ENCODE results near the gene LMTK3. TPM values are rescaled to one million over a fixed set of nuclear protein-coding genes. Genes with fewer than 3 reads are reported as not detected.

The LMTK3 gene
- total and polyA plus RNA-seq, 9 of the 15 experiments (the other 6 are each of a cell fraction or from before 2014, with no cell fraction given) = 0.35 to 12.3 (median 2.0) TPM; not detected in 2

DNA sequence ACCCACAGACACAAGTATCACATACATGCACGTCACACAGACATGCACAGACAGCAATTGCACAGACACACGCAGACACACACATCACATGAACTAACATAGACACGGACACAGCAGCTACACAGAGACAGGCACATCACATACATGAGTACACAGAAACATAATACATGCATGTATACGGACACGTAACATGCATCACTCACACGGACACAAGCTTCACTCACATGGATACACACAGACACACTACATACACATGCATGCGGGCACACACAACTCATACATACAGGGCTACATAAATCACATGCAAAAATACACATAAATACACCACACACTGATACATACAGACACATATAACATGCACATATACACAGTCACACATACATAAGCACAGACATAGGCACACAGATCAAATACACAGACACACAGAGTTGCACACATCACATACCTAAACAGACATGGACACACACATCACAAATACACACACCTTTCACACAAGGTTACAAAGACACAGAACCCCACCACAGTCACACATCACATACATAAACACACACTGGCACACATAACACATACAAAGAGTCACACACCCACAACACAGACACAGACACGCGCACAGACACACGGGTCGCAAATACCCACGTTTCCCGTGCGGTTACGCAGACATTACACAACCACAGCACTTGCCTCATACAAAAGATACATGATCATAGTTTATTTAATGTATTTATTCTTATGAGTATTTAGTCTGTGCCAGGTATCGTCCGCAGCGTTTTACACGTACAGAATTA lies 1.1 kb upstream of the LMTK3 start (continued):
- no peak for TF ChIP-seq GATAD2A (IDR thresholded peaks at IDR 0.05)

DNA sequence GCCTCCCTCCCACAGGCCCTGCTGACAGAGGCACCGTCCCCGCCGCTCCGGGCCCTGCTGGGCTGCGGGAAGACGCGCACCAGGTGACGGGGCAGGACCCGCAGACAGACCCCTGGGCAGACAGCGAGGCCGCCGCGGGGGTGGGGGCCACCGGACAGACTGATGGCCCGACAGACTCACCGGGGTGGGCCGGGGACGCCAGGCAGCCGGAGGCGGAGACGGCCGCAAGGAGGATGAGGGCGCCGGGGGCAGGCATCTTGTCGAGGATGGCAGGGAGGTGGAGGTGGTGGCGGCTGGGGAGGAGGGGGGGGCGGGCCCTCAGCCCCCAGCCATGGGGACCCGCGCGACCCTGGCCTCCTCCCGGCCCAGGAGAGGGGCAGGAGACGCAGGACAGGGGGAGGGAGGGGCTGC lies 309 bp downstream of the LMTK3 start:
- H3K4me1 ChIP-seq (replicated peaks in 1 of 2; ENCODE audit: control insufficient read depth in 2 of 2, insufficient read depth in 2 of 2, low read length in 2 of 2) = peaks cover 0 to 37% of the 10 kb centered on the region in 2 experiments; a peak in 3 of 5 replicates
- intact Hi-C loops (cut with micrococcal nuclease) = no loop called here
- no peaks in the 10 kb centered on the region for H3K79me2 ChIP-seq (ENCODE audit: control insufficient read depth, insufficient read depth, low read length)
- H3K9me3 ChIP-seq (replicated peaks; ENCODE audit: control insufficient read depth, insufficient read depth, low read depth, low read length) = no peaks in the 10 kb centered on the region
- 5% methylated on average over 13 of the region's 32 CpGs for WGBS (ENCODE audit: insufficient coverage, low coverage, missing lambda C conversion rate)
- peaks cover 7 to 30% of the 10 kb centered on the region in 2 experiments; a peak in 3 of 5 replicates for H3K27me3 ChIP-seq (ENCODE audit: control insufficient read depth in 2 of 2, insufficient read depth in 2 of 2, low read length in 2 of 2)
- no peak for DNase-seq (ENCODE audit: extremely low read depth in 1 of 4, low spot score in 3 of 4)
- FAIRE-seq = no peak
- no peak overlapping the region for H3K27ac ChIP-seq (ENCODE audit: extremely low read depth, low read depth, low read length)
- peaks cover 8% of the 10 kb centered on the region; the same call in 1 of the 2 replicates for H4K20me1 ChIP-seq (replicated peaks; ENCODE audit: control insufficient read depth, insufficient read depth, low read length)
- no peak overlapping the region for H3K4me2 ChIP-seq (ENCODE audit: insufficient read depth, low read length)
- in situ Hi-C loops (cut with MboI) = no loop called here
- ChIA-PET POLR2A (no interaction called here), CTCF (ENCODE audit: low intra/inter-chr PET ratio) (no interaction called here)
- no peak for ATAC-seq
- no peaks in the 10 kb centered on the region for H3K9me1 ChIP-seq (ENCODE audit: control insufficient read depth, insufficient read depth, low read length)
- no peaks in the 10 kb centered on the region for H3K36me3 ChIP-seq (ENCODE audit: control insufficient read depth, insufficient read depth, low read length)
- H2AFZ ChIP-seq (ENCODE audit: low read depth, low read length) = no peak overlapping the region
- no TSS peak for BruUV-seq (replicated peaks)
- H3K9ac ChIP-seq (ENCODE audit: insufficient read depth in 1 of 2, low read depth in 2 of 2, low read length in 2 of 2) = no peak overlapping the region
- H3K4me3 ChIP-seq = no peak overlapping the region
- no peak for TF ChIP-seq CBFA2T3 (IDR thresholded peaks at IDR 0.05)
- TF ChIP-seq KDM1A (IDR thresholded peaks at IDR 0.05) = no peak
- no peak for TF ChIP-seq TAF7 (tag; IDR thresholded peaks at IDR 0.05)
- no peak for TF ChIP-seq TRIM24 (IDR thresholded peaks at IDR 0.05)
- TF ChIP-seq KLF13 (tag; IDR thresholded peaks at IDR 0.05; ENCODE audit: borderline replicate concordance, low read depth) = no peak
- TF ChIP-seq PHF21A (IDR thresholded peaks at IDR 0.05; ENCODE audit: borderline replicate concordance, low read depth) = no peak
- TF ChIP-seq, protein P1, sequence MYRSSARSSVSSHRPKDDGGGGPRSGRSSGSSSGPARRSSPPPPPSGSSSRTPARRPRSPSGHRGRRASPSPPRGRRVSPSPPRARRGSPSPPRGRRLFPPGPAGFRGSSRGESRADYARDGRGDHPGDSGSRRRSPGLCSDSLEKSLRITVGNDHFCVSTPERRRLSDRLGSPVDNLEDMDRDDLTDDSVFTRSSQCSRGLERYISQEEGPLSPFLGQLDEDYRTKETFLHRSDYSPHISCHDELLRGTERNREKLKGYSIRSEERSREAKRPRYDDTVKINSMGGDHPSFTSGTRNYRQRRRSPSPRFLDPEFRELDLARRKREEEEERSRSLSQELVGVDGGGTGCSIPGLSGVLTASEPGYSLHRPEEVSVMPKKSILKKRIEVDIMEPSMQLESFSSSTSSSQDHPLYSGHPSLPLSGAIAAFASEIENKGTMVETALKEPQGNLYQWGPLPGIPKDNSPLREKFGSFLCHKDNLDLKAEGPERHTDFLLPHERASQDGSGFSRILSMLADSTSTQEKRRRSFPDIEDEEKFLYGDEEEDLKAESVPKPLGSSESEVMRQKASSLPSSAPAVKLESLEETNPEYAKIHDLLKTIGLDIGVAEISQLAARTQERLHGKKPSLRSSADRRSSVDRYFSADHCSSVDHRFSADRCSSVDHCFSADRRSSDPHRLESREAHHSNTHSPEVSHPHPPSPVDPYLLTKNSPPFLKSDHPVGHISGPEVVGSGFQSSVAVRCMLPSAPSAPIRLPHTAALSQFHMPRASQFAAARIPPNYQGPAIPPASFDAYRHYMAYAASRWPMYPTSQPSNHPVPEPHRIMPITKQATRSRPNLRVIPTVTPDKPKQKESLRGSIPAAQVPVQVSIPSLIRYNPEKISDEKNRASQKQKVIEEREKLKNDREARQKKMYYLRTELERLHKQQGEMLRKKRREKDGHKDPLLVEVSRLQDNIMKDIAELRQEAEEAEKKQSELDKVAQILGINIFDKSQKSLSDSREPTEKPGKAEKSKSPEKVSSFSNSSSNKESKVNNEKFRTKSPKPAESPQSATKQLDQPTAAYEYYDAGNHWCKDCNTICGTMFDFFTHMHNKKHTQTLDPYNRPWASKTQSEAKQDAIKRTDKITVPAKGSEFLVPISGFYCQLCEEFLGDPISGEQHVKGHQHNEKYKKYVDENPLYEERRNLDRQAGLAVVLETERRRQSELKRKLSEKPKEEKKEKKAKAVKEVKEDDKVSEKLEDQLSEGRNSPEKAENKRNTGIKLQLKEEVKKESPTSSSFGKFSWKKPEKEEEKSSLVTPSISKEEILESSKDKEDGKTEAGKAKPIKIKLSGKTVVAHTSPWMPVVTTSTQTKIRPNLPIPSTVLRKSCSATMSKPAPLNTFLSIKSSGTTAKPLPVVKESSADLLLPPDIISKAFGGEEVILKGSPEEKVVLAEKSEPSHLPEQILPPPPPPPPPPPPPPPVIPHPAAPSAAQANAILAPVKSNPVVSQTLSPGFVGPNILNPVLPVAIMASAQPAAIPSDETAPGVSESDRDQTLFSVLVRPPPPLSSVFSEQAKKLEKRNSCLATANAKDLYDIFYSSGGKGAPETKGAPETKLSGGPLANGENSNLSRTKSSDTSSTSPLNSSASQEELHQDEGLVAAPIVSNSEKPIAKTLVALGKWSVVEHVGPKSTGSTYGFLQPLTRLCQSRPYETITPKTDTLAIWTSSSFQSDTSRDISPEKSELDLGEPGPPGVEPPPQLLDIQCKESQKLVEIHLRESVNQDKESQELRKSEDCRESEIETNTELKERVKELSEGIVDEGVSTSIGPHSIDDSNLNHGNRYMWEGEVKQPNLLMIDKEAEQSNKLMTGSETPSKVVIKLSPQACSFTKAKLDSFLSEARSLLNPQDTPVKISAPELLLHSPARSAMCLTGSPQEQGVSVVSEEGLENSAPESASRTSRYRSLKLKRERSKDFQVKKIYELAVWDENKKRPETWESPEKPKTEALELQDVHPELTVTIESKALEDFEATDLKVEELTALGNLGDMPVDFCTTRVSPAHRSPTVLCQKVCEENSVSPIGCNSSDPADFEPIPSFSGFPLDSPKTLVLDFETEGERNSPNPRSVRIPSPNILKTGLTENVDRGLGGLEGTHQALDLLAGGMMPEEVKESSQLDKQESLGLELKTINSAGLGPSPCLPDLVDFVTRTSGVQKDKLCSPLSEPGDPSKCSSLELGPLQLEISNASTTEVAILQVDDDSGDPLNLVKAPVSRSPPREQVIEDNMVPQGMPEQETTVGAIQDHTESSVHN (IDR thresholded peaks at IDR 0.05; ENCODE audit: borderline replicate concordance in 1 of 2, low read depth in 1 of 2) = no peak
- TF ChIP-seq MTA3 (IDR thresholded peaks at IDR 0.05; ENCODE audit: borderline replicate concordance) = no peak
- TF ChIP-seq, protein P2, sequence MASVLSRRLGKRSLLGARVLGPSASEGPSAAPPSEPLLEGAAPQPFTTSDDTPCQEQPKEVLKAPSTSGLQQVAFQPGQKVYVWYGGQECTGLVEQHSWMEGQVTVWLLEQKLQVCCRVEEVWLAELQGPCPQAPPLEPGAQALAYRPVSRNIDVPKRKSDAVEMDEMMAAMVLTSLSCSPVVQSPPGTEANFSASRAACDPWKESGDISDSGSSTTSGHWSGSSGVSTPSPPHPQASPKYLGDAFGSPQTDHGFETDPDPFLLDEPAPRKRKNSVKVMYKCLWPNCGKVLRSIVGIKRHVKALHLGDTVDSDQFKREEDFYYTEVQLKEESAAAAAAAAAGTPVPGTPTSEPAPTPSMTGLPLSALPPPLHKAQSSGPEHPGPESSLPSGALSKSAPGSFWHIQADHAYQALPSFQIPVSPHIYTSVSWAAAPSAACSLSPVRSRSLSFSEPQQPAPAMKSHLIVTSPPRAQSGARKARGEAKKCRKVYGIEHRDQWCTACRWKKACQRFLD (CRISPR knock-in tag; IDR thresholded peaks at IDR 0.05) = no peak
- no peak for TF ChIP-seq ZEB2 (IDR thresholded peaks at IDR 0.05)
- TF ChIP-seq KAT7 (CRISPR knock-in tag; IDR thresholded peaks at IDR 0.05; ENCODE audit: borderline replicate concordance) = no peak
